ENCODE measurements around the gene AOPEP. TPM values are rescaled to one million over a fixed set of nuclear protein-coding genes. Genes with fewer than 3 reads are reported as not detected.

Gene AOPEP
- total RNA-seq, 5 donors from 2014 or later (not counting 1 experiment from before 2014, with no cell fraction given): 10.4 to 14.8 (median 11.3) TPM

DNA sequence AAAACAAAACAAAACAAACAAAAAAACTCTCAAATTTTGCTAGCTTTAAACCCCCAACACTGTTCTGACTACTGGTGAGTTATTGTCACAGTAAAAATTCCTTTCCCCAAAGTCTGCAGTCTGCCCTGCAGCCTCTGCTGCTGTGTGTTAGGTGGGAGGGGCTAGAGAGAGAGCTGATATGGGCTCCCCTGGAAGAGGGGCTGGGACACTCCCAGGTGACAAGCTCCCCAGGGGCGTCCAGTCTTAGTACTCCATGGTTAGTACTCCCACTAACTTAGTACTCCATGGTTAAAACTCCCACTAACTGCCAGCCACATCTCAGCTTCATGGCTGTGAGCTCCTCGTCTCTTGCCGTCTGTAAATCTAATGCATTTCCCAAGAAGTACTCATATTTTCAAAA, 399.2 kb downstream of the AOPEP start:
- DNase-seq (no peak), ATAC-seq (replicated peaks in 1 of 4) (no peak)
- H3K4me3 ChIP-seq (ENCODE audit: control insufficient read depth in 1 of 2, extremely low read depth in 1 of 2, low read length in 1 of 2): no peak overlapping the region
- no peak overlapping the region for H3K27ac ChIP-seq (ENCODE audit: low read length)
- H3K4me1 ChIP-seq (ENCODE audit: control insufficient read depth in 1 of 2, extremely low read depth in 1 of 2, insufficient read depth in 2 of 2, low read length in 2 of 2): peaks cover 0 to 5% of the 10 kb centered on the region in 2 experiments
- no peaks in the 10 kb centered on the region for H3K9me3 ChIP-seq
- Mint-ChIP-seq H3K36me3 (peaks cover 9% of the 10 kb centered on the region), H3K9me3 (no peaks in the 10 kb centered on the region), H3K4me3 (no peak overlapping the region), H3K27ac (no peak overlapping the region), H3K27me3 (no peaks in the 10 kb centered on the region), H3K4me1 (peaks cover 0 to 4% (median 0%) of the 10 kb centered on the region in 3 donors)
- POLR2A ChIA-PET: no interaction called here
- no peaks in the 10 kb centered on the region for H3K27me3 ChIP-seq (replicated peaks in 1 of 2; ENCODE audit: control insufficient read depth in 2 of 2, extremely low read depth in 1 of 2, insufficient read depth in 2 of 2, low read length in 1 of 2)
- WGBS (ENCODE audit: insufficient coverage): no CpG with 5 or more reads among the region's 3 CpGs
- no peaks in the 10 kb centered on the region for H3K36me3 ChIP-seq (ENCODE audit: control insufficient read depth in 2 of 2, extremely low read depth in 1 of 2, insufficient read depth in 1 of 2, low read length in 1 of 2)
- CTCF ChIA-PET: interaction anchor here (1.5 to 9.8 kb wide), 2 partner anchors 444 kb away, joined by 3 to 124 read pairs; no protein-coding TSS in a partner anchor

DNA sequence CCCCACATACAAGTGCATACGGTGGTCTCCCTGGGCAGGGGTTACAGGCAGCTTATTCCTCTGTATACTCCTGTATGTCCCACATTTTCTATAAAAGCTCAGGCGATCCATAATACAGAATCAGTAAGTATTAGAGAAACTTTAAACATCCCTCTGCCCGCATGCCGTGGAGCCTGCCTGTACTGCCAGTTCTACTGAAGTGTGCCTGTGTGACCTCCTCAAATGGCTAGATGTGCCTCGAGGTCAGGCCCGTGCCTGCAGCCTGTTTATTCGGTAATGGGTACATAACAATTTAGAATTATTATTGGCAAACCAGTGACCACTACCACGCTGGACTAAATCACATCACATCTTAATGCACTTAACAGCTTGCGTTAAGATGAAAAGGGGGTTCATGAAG, 400.2 kb downstream of the AOPEP start:
- Histone ChIP-seq H3K27ac (ENCODE audit: low read length) (no peak overlapping the region), H3K36me3 (ENCODE audit: control insufficient read depth in 2 of 2, extremely low read depth in 1 of 2, insufficient read depth in 1 of 2, low read length in 1 of 2) (no peaks in the 10 kb centered on the region), H3K9me3 (no peaks in the 10 kb centered on the region), H3K27me3 (replicated peaks in 1 of 2; ENCODE audit: control insufficient read depth in 2 of 2, extremely low read depth in 1 of 2, insufficient read depth in 2 of 2, low read length in 1 of 2) (no peaks in the 10 kb centered on the region), H3K4me1 (ENCODE audit: control insufficient read depth in 1 of 2, extremely low read depth in 1 of 2, insufficient read depth in 2 of 2, low read length in 2 of 2) (peaks cover 0 to 5% of the 10 kb centered on the region in 2 experiments), H3K4me3 (ENCODE audit: control insufficient read depth in 1 of 2, extremely low read depth in 1 of 2, low read length in 1 of 2) (no peak overlapping the region)
- no peak overlapping the region for H3K27ac Mint-ChIP-seq
- POLR2A ChIA-PET: no interaction called here
- 96% methylated on average over 4 of the region's 9 CpGs for WGBS (ENCODE audit: insufficient coverage)
- ATAC-seq (replicated peaks in 1 of 4): no peak
- no peaks in the 10 kb centered on the region for H3K27me3 Mint-ChIP-seq
- no peak overlapping the region for H3K4me3 Mint-ChIP-seq
- CTCF ChIA-PET: interaction anchor here (0.6 to 9.8 kb wide), 6 partner anchors 10 to 445 kb away, joined by 3 to 124 read pairs (median 6); no protein-coding TSS in a partner anchor
- H3K9me3 Mint-ChIP-seq: no peaks in the 10 kb centered on the region
- H3K4me1 Mint-ChIP-seq: peaks cover 0 to 7% (median 4%) of the 10 kb centered on the region in 3 donors
- no peak for DNase-seq
- peaks cover 9% of the 10 kb centered on the region for H3K36me3 Mint-ChIP-seq

DNA sequence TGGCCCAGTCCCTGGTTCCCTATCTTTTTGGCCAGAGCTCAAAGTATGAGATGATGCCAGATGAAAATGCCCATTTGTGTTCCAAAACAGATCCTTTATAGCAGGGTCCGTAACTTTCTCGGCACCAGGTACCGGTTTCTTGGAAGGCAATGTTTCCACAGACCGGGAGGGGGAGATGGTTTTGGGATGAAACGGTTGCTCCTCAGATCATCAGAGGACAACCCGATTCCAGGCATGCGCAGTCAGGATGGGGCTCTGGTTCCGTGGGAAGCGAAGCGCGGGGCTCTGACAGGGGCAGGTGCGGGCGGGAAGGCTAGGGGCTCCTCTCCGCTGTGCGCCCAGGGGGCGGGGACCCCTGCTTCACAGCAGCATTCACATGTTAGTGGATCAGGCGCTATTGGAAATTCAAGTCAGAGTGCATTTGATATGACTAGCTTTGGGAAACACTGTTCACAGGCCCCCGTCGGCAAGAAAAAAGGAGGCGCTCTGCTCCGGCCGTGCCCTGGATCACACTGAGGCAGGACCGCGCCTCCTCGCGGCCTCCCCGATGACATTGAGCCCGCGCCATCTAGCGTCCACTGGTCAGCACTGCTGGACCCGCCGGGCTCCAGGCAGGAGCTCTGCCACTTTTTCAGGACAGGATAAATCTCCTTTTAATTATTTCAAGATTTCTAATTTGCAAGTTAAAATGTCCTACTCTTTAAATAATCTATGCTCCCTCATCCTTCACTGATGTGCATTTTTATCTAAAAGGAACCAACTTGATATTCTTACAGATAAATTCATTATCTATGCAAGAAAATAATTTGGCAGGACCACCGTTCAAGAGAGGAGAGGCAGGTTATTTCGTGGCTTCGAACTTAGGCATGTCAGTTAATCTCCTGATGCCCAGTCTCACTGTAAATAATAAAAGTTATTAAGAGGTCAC, 401.0 kb downstream of the AOPEP start:
- POLR2A ChIA-PET: interaction anchor here in 1 of 2 donors (0.6 kb wide), 1 partner anchor 216 kb away, joined by 3 read pairs; no protein-coding TSS in a partner anchor
- 39% methylated on average over 30 of the region's 35 CpGs for whole genome bisulfite sequencing (ENCODE audit: insufficient coverage)
- DNase-seq (peak; percentile 12 to 74 (median 55)), ATAC-seq (replicated peaks in 1 of 4) (peak; percentile 81 to 85 (median 82))
- Histone ChIP-seq H3K9me3 (no peaks in the 10 kb centered on the region), H3K27me3 (replicated peaks in 1 of 2; ENCODE audit: control insufficient read depth in 2 of 2, extremely low read depth in 1 of 2, insufficient read depth in 2 of 2, low read length in 1 of 2) (no peaks in the 10 kb centered on the region), H3K4me1 (ENCODE audit: control insufficient read depth in 1 of 2, extremely low read depth in 1 of 2, insufficient read depth in 2 of 2, low read length in 2 of 2) (peaks cover 0 to 5% of the 10 kb centered on the region in 2 experiments), H3K4me3 (ENCODE audit: control insufficient read depth in 1 of 2, extremely low read depth in 1 of 2, low read length in 1 of 2) (no peak overlapping the region), H3K27ac (ENCODE audit: low read length) (no peak overlapping the region), H3K36me3 (ENCODE audit: control insufficient read depth in 2 of 2, extremely low read depth in 1 of 2, insufficient read depth in 1 of 2, low read length in 1 of 2) (no peaks in the 10 kb centered on the region)
- no peak overlapping the region for H3K4me3 Mint-ChIP-seq
- H3K9me3 Mint-ChIP-seq: no peaks in the 10 kb centered on the region
- CTCF ChIA-PET: interaction anchor here (0.6 to 9.8 kb wide), 11 partner anchors 11 to 1708 kb away, joined by 3 to 124 read pairs (median 5); no protein-coding TSS in a partner anchor
- H3K27me3 Mint-ChIP-seq: no peaks in the 10 kb centered on the region
- peaks cover 0 to 7% (median 4%) of the 10 kb centered on the region in 3 donors for H3K4me1 Mint-ChIP-seq
- H3K36me3 Mint-ChIP-seq: peaks cover 7% of the 10 kb centered on the region
- no peak overlapping the region for H3K27ac Mint-ChIP-seq

DNA sequence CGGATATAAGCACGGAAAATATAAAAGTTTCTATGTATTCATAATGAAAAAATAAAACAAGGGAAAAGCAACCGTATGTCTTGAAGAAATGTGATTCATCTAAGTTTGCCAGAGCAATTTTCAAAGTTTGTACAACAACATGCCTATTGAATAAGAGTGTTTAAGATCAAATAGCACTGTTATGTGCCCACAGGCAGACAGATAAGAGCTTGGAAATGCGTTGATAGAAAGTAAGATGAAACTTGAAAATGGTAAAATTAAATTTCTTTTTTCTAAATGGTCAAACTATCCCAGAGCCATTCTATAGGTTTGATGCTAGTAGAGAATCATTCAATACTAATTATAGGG, 401.7 kb downstream of the AOPEP start:
- POLR2A ChIA-PET: interaction anchor here in 1 of 2 donors (0.6 kb wide), 1 partner anchor 446 kb away, joined by 5 read pairs; no protein-coding TSS in a partner anchor
- CTCF ChIA-PET: interaction anchor here (0.6 to 9.8 kb wide), 9 partner anchors 77 to 1708 kb away, joined by 3 to 124 read pairs (median 5); no protein-coding TSS in a partner anchor
- H3K9me3 ChIP-seq: no peaks in the 10 kb centered on the region
- no peaks in the 10 kb centered on the region for H3K27me3 ChIP-seq (replicated peaks in 1 of 2; ENCODE audit: control insufficient read depth in 2 of 2, extremely low read depth in 1 of 2, insufficient read depth in 2 of 2, low read length in 1 of 2)
- Mint-ChIP-seq H3K4me1 (peaks cover 0 to 7% (median 4%) of the 10 kb centered on the region in 3 donors), H3K27me3 (no peaks in the 10 kb centered on the region), H3K4me3 (no peak overlapping the region), H3K9me3 (no peaks in the 10 kb centered on the region), H3K27ac (no peak overlapping the region), H3K36me3 (peaks cover 7% of the 10 kb centered on the region)
- no peak overlapping the region for H3K27ac ChIP-seq (ENCODE audit: low read length)
- peaks cover 0 to 5% of the 10 kb centered on the region in 2 experiments for H3K4me1 ChIP-seq (ENCODE audit: control insufficient read depth in 1 of 2, extremely low read depth in 1 of 2, insufficient read depth in 2 of 2, low read length in 2 of 2)
- no peak for ATAC-seq (replicated peaks in 1 of 4)
- H3K4me3 ChIP-seq (ENCODE audit: control insufficient read depth in 1 of 2, extremely low read depth in 1 of 2, low read length in 1 of 2): no peak overlapping the region
- H3K36me3 ChIP-seq (ENCODE audit: control insufficient read depth in 2 of 2, extremely low read depth in 1 of 2, insufficient read depth in 1 of 2, low read length in 1 of 2): no peaks in the 10 kb centered on the region
- no peak for DNase-seq
- no CpG with 5 or more reads among the region's 4 CpGs for WGBS (ENCODE audit: insufficient coverage)

DNA sequence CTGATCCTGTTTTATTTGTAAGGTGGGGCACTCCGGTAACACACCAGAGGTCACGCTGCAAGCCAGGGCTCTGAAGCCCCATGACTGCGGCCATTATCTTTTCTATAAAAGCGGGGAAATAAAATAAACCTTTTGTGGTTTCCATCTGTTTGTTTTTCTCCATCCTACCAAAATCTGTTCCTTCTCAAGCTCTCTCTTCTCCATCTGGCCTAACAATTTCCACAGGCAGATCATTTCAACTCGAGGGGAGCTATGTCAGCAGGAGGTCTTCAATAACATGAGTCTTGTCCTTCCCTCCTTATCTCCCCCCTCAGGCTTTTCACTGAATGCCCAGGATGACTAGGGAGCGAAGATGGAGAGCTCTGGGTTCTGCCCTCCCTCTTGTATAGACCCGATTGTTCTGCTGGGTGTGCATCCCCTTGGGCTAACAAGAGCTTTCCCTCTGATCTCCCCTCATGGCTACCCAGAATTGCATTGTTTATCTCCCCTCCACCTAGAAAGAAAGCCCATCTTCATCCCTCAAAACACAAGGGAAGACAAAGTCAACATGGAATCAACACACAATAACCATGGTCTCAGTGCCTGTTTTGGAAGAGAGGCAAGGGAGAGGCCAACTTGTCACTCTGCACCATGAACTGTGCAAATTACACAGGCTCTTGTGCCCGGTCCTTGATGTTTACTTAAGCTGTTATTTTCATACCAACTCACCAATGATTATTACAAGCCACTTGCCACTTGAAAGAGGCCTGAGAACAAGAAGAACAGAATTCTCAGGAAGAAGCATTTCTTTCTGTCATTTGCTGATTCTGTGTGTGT, 403.2 kb downstream of the AOPEP start:
- Mint-ChIP-seq H3K36me3 (peaks cover 5% of the 10 kb centered on the region), H3K27ac (no peak overlapping the region), H3K4me3 (no peak overlapping the region), H3K27me3 (no peaks in the 10 kb centered on the region), H3K4me1 (peaks cover 0 to 7% (median 4%) of the 10 kb centered on the region in 3 donors), H3K9me3 (no peaks in the 10 kb centered on the region)
- H3K9me3 ChIP-seq: no peaks in the 10 kb centered on the region
- no peaks in the 10 kb centered on the region for H3K27me3 ChIP-seq (replicated peaks in 1 of 2; ENCODE audit: control insufficient read depth in 2 of 2, extremely low read depth in 1 of 2, insufficient read depth in 2 of 2, low read length in 1 of 2)
- H3K36me3 ChIP-seq (ENCODE audit: control insufficient read depth in 2 of 2, extremely low read depth in 1 of 2, insufficient read depth in 1 of 2, low read length in 1 of 2): no peaks in the 10 kb centered on the region
- no peak overlapping the region for H3K27ac ChIP-seq (ENCODE audit: low read length)
- 100% methylated on average over 6 of the region's 8 CpGs for WGBS (ENCODE audit: insufficient coverage)
- POLR2A ChIA-PET: no interaction called here
- H3K4me1 ChIP-seq (ENCODE audit: control insufficient read depth in 1 of 2, extremely low read depth in 1 of 2, insufficient read depth in 2 of 2, low read length in 2 of 2): peaks cover 0 to 5% of the 10 kb centered on the region in 2 experiments
- CTCF ChIA-PET: interaction anchor here (0.5 to 9.8 kb wide), 6 partner anchors 9 to 460 kb away, joined by 4 to 124 read pairs (median 9); no protein-coding TSS in a partner anchor
- H3K4me3 ChIP-seq (ENCODE audit: control insufficient read depth in 1 of 2, extremely low read depth in 1 of 2, low read length in 1 of 2): no peak overlapping the region
- ATAC-seq (replicated peaks in 1 of 4): no peak
- DNase-seq: no peak

DNA sequence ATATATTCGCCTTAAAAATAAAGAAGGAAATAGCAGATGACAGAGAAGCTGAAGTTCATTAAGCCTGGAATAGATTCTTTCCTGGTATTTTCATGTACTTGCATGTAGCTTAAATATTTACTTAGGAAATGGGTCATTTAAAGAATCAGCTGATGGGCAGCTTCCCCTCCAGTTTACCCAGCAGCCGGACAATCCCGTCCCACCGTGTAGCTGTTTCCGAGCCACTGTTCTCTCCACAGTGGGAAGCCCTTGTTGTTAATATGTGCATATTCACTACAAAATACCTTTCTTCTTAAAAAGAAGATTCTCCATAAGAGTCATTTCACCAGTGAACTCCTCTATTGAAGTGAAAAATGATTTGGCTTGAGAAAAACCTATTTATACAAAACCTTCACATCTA, 404.0 kb downstream of the AOPEP start:
- ATAC-seq (replicated peaks in 1 of 4): no peak
- ChIA-PET POLR2A (no interaction called here), CTCF (interaction anchor here (0.6 to 9.8 kb wide), 8 partner anchors 10 to 863 kb away, joined by 3 to 124 read pairs (median 4); no protein-coding TSS in a partner anchor)
- H3K36me3 Mint-ChIP-seq: peaks cover 5% of the 10 kb centered on the region
- H3K4me3 Mint-ChIP-seq: no peak overlapping the region
- H3K4me3 ChIP-seq (ENCODE audit: control insufficient read depth in 1 of 2, extremely low read depth in 1 of 2, low read length in 1 of 2): no peak overlapping the region
- H3K4me1 ChIP-seq (ENCODE audit: control insufficient read depth in 1 of 2, extremely low read depth in 1 of 2, insufficient read depth in 2 of 2, low read length in 2 of 2): peaks cover 0 to 5% of the 10 kb centered on the region in 2 experiments
- H3K9me3 ChIP-seq: no peaks in the 10 kb centered on the region
- H3K27ac Mint-ChIP-seq: no peak overlapping the region
- no peaks in the 10 kb centered on the region for H3K9me3 Mint-ChIP-seq
- H3K27me3 ChIP-seq (replicated peaks in 1 of 2; ENCODE audit: control insufficient read depth in 2 of 2, extremely low read depth in 1 of 2, insufficient read depth in 2 of 2, low read length in 1 of 2): no peaks in the 10 kb centered on the region
- no peak for DNase-seq
- no peaks in the 10 kb centered on the region for H3K36me3 ChIP-seq (ENCODE audit: control insufficient read depth in 2 of 2, extremely low read depth in 1 of 2, insufficient read depth in 1 of 2, low read length in 1 of 2)
- no peaks in the 10 kb centered on the region for H3K27me3 Mint-ChIP-seq
- no CpG with 5 or more reads among the region's 5 CpGs for WGBS (ENCODE audit: insufficient coverage)
- no peak overlapping the region for H3K27ac ChIP-seq (ENCODE audit: low read length)
- peaks cover 0 to 7% (median 4%) of the 10 kb centered on the region in 3 donors for H3K4me1 Mint-ChIP-seq

Measured in T-cell (primary cell).